GM18505 (cell line): ENCODE data around the gene E2F2.

Experiments
- ATAC-seq: cut with Tn5 transposase; IDR thresholded peaks from one replicate; pipeline ENCODE4 v1.9.1; 2021; ENCODE audit not compliant: unreplicated experiment
- POLR2A ChIP-seq: IDR thresholded peaks from 4 replicates; pipeline ENCODE4 v1.6.1; 2011; ENCODE audit warnings: borderline replicate concordance; ENCODE audit not compliant: insufficient read depth, insufficient read length; ENCODE audit errors: extremely low read depth

E2F2 gene

DNA sequence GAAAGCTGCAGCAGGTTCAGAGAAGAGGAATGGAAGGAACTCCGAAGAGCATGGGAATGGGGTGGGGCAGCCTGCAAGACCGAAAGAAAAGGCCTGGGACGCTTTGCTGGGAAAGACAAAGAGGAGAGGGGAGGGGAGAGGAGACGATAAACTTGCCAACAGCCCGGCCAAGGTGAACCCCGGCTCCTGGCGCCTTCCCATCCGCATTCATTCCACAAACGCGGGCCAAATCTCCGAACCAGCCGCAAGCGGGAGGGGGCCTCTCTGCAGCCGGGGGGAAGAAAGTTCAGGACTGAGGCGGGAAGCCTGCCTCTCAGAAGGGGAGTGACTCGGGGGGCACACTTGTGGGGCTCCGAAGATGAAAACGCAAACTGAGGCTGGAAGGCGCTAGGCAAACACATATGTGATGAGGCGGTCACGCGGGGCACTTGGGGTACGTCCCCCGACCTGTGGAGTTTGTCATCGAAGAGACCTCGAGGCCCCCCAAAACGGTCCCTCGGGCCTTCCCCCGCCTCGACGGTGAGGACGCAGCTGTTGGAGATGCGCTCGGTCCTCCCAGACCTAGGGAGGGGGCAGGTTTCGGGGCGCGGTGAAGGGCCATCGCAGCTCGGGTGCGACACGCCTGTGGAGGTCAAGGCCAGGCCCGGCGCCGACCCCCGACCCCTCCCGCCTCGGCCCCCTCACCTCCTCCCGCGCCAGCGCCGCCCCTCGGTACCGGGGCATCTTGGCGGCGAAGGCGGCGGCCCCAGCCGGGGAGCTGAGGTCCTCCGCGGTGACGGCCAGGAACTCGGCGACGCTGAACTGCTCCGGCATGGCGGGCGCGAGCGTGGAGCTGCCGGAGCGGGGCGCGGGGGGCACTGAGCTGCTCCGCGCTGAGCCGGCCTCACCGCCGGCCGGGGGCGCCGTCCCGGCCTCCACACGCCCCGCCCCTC lies 47.4 kb downstream of the E2F2 start, which contains the start of gene ASAP3:
TSS of gene ASAP3 (minus strand) at position 859 of the 932 bp plus-strand sequence. CDS start at position 813, 46 bp downstream.
- ATAC-seq = no peak
- no peak for TF ChIP-seq POLR2A

DNA sequence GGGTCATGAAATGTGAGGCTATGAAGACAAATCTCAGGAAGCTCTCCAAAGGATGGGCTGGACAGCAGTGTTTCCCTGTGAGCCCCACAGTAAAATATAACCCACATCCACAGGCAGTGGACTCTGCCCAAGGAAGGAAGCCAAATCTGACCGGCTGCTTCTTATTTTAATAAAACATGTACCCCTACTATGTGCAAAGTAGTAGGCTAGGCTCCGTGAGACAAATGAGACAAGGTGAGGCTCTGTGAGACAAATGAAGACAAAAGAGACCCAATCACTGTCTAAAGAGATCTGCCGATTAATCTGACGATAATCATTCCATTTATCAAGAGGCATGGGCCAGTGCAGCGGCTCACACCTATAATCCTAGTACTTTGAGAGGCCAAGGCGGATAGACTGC lies 49.1 kb downstream of the E2F2 start:
- no peak for TF ChIP-seq POLR2A
- ATAC-seq = no peak

DNA sequence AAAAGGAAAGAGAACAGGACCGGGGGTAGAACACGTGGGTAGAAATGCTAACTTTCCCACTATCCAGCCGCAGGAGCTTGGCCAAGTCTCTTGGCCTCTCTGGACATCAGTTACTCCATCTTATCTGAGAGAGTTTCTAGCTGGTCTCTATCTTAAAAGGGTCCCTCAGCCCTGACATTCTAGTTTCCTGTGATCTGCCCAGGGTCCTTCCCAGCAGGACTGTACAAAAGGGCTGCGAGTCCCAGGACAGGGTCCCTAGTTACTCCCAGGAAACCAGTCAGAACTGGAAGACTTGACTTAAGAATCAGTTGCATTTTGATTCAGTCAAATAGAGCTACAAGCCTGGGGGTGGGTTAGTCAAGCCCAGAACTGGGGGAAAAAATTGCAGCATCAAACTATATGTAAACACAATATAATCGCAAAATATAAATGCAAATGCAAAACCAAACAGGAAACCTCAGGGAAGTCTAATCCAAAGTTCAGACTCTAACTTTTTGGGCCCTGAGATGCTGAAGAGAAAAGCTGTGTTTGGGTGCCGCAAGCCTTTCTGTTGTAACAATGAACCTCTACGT lies 49.9 kb downstream of the E2F2 start:
- ATAC-seq = no peak
- no peak for TF ChIP-seq POLR2A

DNA sequence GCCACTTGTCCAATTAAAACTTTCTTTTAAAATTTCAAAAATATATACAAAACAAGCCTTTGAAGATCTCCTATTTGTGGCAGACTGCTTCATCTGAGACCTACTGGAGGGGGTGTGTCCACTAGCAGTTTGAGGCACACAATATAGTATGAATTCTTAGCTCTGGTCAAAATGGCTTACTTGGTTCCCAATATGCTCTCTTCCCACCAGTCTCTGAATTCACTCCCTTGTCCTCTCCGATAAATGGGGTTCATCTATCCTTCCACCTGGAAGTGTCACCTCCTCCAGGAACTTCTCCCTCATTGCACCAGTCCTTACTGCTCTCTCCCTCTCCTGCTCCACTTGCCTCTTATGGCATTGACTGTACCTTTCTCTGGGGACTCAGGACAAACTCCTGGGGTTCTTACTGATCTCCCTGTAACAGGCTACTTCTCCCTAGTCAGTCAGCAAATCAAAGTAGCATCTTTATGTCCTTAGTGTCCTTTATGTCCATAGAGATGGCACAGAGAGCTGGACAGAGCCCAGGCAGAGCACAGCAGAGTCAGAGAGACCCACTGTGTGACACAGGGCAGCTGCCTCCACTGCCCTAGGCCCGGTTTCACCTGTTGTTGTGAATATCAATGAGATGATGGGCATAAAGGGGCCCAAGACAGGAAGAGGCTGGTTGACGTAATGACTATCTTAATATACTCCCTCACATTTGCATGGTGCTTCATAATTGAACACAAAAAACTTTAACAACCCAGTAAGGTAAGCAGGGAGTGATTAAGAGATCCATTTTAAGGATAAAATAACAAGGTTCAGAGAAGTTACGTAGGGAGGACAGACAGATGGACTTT lies 50.6 kb downstream of the E2F2 start:
- TF ChIP-seq POLR2A = no peak
- ATAC-seq = no peak

DNA sequence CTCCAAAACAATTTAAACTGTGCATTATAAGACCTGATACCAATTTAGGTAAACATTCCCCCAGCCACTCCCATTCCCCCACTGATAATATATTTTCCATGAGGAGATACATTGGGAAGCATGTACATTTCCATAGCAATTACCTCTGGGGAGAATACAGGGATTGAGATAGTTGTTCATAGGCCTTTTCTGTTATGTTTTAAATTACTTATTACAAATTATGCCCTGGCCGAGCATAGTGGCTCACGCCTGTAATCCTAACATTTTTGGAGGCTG lies 51.4 kb downstream of the E2F2 start:
- no peak for ATAC-seq
- TF ChIP-seq POLR2A = no peak

DNA sequence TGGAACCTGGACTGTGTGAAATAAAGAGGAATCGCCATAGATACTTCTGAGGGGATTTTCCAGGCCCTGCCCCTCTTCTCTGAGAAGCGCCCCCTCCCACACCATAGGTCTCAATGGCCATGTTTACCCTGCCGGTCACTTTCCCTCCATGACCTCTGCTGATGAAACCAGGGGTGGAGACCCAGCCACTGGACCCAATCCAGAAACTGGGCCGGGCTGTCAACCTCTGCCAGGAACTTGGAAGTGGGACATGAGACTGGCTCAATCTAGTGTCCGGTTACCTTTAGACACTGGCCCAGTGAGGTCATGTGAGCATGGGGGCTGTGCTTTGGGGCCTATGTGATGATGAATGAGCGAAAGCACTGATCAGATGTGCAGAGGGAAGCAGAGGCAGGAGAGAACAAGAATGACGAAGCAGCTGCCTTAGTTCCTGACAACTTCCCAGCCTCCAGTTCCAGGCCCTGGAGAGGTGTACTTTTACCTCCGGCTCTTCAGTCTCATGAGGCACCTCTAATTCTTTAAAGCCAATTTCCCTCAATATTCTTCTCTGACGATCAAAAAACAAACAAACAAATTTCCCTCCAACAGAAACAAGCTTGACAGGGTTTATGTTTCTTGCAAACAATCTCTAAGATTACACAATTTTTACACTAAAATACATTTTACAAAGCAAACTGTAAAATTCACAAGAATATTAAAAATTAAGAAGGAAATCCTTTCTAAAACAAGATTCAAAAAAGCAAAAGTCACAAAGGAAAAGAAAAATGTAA lies 52.0 kb downstream of the E2F2 start:
- no peak for ATAC-seq
- no peak for TF ChIP-seq POLR2A

DNA sequence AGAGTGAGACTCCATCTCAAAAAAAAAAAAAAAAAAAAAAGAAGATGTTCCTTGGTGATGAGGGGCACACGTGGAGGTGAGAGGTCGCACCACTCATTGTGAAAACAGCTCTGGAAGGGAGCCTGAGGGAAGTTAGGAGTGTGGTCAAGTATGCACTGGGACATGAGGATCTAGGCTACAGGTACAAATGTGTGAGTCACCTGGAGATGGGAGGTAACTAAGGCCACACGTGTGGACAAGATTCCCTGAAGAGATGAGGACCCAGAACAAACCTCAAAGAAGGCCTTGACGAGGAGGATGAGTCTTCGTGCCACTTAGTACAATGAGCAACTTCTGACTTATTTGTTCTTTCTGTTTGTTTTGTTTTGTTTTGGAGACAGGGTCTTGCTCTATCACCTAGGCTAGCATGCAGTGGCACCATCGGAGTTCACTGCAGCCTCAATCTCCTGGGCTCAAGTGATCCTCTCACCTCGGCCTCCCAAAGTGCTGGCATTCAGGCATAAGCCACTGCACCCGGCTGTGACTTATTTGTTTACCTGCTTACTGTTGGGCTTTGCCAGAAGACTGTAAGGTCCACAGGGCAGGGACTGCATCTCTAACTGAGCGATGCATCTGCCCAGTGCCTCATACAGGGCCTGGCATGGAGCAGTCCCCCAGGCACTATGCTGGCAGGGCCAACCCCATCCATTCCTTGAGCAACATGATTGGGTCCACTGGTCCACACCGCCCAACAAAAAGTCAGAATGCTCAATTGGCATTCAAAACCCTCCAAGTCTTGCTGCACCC lies 53.5 kb downstream of the E2F2 start:
- no peak for TF ChIP-seq POLR2A
- no peak for ATAC-seq

DNA sequence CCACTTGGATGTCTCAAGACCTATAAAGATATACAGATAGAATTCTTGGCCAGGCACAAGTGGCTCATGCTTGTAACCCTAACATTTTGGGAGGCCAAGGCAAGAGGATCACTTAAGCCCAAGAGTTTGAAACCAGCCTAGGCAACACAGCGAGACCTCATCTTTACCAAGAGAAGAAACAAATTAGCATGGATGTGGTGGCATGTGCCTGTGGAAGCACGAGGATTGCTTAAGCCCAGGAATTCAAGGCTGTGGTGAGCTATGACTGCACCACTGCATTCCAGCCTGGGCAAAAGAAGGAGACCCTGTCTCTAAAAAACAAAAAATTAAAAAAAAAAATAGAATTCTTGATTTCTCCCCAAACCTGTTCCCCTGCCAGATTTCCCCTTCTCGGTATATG lies 55.4 kb downstream of the E2F2 start:
- TF ChIP-seq POLR2A = no peak
- no peak for ATAC-seq

DNA sequence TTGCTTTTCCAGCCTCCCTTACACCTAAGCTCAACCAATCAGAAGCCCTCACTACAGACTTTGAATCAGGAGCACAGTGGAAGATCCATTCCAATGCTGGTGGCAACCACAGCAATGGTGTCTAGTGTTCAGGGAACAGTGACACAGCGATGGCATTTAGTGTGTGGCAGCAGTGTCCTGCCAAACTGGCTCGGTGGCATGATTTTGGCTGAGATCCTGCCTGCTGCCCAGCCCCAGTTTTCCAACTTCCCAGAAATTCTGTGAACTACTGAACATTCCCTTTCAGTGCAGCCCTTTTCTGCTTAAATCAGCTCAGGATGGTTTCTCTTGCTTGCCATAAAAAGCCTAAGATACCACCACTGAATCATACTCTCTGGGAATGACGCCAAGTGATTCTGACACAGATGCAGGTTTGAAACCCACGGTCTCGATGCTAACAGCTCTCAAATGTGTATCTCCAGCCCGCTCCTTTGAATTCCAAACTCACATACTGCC lies 55.9 kb downstream of the E2F2 start:
- no peak for TF ChIP-seq POLR2A
- ATAC-seq = no peak

DNA sequence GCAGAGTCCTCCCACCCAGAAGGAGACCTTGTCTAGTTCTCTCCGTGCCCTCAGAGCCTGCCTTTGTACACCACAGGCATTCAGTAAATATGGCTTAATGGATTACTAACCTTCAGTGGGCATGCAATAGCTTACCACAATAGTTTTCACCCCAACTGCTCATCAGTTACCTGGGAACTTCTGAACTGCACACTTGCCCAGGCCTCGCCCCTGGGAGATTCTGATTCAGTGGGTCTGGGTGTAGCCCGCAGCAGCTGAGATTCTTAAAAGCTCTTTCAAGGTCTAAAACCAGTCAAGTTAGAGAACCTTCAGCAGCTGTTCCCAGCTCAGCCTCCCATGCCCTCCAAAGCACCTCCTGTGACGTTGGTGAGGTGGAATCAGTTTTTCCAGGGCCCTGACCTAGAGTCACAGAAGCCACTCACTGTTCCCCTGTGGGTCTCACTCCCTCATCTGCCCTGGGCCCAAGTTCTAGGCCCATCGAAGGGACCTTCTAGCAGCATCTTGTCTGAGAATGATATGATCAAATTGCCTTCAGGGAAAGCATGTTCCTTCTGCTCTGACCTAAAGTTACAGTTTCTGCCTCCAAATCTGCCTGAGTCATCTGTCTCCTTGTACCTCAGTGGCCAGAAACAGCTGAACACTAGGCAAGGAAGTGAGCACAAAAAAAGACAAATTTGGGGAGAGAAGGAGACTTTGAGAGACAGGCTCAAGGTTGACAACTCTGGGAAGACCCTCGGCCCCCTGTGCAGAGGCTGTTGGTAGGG lies 57.8 kb downstream of the E2F2 start:
- no peak for ATAC-seq
- TF ChIP-seq POLR2A = no peak

DNA sequence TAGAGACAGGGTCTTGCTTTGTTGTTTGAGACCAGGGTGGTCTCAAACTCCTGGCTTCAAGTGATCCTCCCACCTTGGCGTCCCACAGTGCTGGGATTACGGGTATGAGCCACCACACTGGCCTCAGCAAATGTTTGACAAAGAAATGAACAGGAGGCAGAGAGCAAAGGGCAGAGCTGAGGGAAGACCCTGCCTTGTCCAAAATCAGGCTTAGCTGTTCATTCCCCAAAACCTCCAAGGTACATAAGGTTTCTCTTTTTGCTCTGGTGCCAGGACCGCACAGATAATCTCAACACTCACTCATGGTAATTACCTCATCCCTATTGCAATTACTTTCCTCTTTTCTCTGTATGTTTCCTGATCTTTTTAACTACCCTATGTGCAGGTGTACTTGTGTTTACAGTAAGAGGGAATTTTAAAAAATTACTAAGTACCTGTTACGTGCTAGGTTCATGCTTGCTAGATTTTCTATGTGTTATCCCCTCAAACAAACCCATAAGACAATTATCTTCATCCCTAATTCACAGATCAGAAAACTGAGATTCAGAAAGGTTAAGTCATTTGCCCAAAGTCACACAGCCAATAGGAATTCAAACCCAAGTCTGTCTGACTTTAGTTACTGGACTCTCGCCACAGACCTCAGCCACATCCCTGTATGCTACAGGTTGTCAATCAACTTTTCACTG lies 58.5 kb downstream of the E2F2 start:
- TF ChIP-seq POLR2A = no peak
- no peak for ATAC-seq
